CD4-positive, alpha-beta T cell treated with Interleukin-12 subunit alpha and Interleukin-12 subunit beta, for 1 hour (primary cell): ENCODE results near the gene CPXM2.

ENCODE experiments used
- DNase-seq: peaks from one replicate; pipeline ENCODE4 v3.0.0-alpha.2; 2020

Gene CPXM2

GRCh38 chr10:123769647-123770046 is 122.0 kb downstream of the CPXM2 start:
- DNase-seq: no peak

DNA sequence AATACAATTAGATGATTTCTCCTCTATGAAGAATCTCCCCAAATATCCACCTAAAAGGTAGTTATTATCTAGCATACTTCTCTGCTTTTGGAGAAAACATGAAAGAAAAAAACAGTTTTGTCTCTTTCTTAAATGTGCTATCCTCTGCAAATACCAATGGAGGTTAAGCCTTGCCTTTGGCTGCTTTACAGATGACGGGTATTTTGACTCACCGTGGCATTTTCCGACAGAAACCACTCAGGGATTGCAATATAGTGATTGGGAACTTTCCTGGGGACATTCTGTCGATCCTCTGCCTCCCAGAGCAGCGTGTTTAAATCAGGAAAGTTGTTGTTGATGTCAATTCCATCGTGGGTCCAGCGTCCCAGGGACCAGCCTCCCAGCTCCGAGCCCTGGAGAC is 124.8 kb downstream of the CPXM2 start:
- DNase-seq: no peak

GRCh38 chr10:123766012-123766411 is 125.6 kb downstream of the CPXM2 start:
- no peak for DNase-seq

- no peak for DNase-seq
Observed at GRCh38 chr10:123761666-123762230, 129.9 kb downstream of the CPXM2 start.

GRCh38 chr10:123761038-123761428 is 130.6 kb downstream of the CPXM2 start:
- no peak for DNase-seq

- no peak for DNase-seq
Observed at GRCh38 chr10:123760356-123761037, 131.1 kb downstream of the CPXM2 start.

DNA sequence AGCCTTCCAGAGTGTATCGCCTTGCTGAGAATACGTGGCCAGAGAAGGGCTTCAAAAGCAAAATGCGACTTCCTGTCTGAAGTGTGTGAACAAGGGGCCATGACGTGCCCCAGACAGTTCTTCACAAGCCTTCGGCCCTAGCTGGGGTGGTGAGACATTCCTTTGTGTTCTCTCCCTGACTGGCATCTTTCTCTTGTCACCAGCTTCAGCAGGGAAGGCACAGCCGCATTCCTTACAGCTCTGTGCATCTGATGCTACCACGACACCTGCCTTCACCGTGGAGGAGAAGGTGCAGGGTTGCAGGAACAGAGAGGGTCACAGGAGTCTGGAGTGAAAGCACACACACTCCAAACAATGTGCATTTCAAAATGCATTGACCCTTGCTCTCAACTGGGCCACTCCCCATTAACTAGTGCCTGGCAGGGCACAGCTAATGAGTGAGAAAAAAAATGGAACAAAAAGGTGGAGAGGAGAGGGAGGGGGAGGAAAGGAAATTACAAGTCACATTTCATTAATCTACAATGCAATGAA is 132.0 kb downstream of the CPXM2 start:
- no peak for DNase-seq

- no peak for DNase-seq
Observed at GRCh38 chr10:123759041-123759440, 132.6 kb downstream of the CPXM2 start.

- no peak for DNase-seq
Observed at GRCh38 chr10:123757853-123758252, 133.8 kb downstream of the CPXM2 start.

DNA sequence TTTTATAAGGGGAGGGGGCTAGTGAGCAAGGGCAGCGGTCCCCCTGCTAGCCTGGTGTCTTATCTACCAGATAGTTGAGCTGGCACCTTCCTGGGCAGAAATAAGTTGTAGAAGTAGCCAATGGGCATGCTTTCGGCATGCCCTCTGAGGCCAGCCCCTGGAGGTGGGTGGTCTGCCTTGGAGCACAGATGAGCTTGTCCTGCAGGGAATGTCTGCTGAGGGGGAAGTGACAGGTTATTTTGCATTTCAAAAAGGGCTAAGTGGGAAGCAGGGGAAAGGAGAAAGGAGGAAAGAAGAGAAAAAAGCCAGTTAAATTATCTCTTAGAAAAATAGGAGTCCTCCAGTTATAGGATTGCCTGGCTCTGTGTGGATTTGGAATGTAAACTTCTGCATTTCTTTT is 136.5 kb downstream of the CPXM2 start:
- DNase-seq: no peak

DNA sequence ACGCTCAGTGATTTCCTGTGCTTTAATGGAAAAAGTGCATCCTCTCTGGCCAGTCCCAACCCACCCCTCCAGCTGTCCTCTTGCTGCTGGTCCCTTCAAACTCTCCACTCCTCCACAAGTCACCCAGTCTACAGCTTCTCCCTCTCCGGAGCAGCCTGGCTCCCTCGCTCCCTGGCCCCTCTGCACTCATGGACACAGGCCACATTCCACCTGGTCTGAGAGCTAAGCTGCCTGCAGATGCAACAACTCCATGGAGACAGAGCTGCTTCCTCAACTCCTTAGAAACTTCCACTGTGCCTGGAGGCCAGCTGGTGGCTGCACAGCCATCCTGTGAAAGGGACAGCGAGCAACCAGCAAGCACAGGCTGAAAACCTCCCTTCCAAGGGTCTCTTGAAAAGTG is 137.5 kb downstream of the CPXM2 start:
- DNase-seq: no peak

- DNase-seq: no peak
Observed at GRCh38 chr10:123751342-123752134, 140.1 kb downstream of the CPXM2 start.

DNA sequence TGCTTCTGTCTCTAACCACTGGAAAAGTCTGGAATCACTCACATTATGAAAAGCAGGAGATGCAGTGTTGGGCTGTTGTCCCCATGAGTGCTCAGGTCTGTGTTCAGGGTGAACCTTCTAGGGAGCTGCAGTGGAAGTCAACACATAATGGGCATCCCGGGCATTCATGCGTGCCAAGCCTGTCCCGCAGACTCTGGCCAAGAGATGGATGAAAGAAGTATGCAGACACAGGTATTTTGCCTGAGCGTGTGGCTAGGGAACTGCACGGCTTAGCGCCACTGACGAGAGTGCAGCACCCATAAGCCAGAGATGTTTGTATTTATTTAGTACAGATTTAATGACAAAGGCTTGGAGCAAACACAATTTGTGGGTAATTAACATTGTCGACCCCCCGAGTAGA is 140.7 kb downstream of the CPXM2 start:
- no peak for DNase-seq

GRCh38 chr10:123748711-123749110 is 142.9 kb downstream of the CPXM2 start:
- DNase-seq: no peak

- DNase-seq: no peak
Observed at GRCh38 chr10:123747426-123747825, 144.2 kb downstream of the CPXM2 start.

DNA sequence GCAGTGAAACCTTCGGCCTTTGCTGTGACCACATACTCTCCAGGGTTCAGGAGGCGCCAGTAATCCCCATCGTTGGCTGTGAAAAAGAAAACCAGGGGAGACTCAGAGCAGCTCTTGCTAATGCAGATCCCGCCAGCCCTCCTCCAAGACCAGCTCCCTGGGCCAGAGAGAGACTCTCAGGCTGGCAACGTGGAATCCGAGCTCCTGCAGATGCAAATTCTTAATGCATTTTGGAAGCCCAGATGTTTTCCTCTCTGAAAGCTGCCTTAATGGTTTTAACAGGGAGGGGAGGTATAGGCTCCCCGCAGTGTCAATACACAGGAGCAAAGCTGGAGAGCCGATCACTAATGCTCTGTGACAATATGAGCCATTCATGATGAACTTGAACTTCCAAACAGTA is 144.7 kb downstream of the CPXM2 start:
- no peak for DNase-seq

- DNase-seq: no peak
Observed at GRCh38 chr10:123746520-123746919, 145.1 kb downstream of the CPXM2 start.

GRCh38 chr10:123746061-123746460 is 145.5 kb downstream of the CPXM2 start:
- DNase-seq: no peak

DNA sequence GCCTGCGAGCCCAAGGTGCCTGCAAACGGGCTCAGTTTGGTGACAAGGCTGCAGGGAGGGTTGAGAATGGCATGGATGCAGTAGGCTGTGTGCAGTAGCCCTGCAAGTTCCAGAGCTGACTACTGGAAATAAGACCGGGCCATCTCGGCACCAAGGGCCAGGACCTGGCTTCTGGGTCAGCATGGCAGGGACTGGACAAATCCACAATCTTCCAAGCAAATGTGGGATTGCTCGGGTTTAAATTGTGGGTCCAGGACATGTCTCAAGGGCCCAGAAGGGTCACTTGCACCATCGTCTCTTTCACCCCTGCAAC is 147.4 kb downstream of the CPXM2 start:
- DNase-seq: no peak

DNA sequence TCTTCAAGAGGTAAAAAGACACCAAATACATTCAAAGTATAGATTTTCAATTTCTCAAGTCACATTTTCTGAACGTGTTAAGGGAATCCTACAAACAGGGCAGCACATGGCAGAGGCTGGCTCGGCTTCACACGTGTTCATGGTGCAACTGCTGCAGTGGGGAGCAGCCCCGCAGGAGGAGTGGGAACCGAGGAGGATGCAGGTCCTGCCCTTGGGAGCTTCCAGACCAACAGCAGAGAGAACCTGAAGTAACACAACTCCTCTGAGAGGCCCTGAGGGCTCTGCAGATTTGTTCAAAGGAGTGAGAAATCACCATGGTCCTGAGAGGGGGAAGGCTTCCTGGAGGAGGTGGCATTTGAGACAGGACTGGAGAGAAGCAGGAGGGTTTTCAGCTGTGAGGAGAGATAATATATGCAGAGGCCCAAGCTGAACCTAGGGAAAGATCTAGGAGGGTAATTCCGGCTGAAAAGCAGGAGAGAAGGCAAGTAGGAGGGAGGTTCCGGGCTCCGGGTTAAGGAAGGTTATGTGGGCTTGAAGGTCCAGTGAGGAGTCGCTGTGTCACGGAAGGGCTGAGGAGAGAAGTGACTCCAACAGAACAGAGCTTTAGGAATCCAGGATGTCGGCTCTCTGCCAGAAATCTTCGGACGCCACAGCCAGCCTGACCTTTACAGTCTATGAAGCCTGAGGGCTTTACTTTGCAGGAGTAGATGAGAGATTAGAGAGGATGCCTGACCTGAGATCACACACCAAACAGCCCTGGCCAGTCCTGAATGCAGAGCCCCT is 148.0 kb downstream of the CPXM2 start:
- no peak for DNase-seq

- DNase-seq: no peak
Observed at GRCh38 chr10:123742751-123743440, 148.7 kb downstream of the CPXM2 start.

- no peak for DNase-seq
Observed at GRCh38 chr10:123741711-123742110, 149.9 kb downstream of the CPXM2 start.

DNA sequence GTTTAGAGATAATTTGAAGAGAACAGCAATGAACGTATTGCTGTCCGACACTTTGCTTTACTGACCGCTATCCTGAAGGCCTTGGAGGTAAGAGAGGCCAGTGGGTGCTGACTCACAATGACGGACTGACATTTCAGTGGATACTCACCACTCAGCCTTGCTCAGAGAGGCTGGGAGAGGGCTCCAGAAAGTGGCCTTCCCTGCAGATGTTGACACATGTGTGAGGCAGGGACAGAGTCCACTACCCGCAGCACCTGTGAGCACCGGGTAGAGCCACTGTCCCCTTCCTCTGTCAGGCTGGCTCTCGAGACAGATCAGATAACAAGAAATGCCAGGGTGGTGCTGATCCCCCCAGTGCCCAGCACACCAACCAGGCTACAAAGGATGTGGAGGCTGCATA is 150.5 kb downstream of the CPXM2 start:
- DNase-seq: no peak
